Lower lobe of right lung (tissue), 2 donors: Measurements from ENCODE around the gene NFYC. TPM values are rescaled to one million over a fixed set of nuclear protein-coding genes. Genes with fewer than 3 reads are reported as not detected.

Experiments used
- ATAC-seq, 2 donors: fragments of 200-7000 bp; cut with Tn5 transposase; one replicate each; pipeline ENCODE4 v1.9.1; 2020 to 2022; ENCODE audit warnings: mild to moderate bottlenecking in 2 of 2, moderate library complexity in 2 of 2
- DNase-seq: peaks from one replicate; pipeline ENCODE4 v3.0.0-alpha.2; 2020
- H3K27ac ChIP-seq: fragments of 200-600 bp; one replicate; pipeline ENCODE4 v1.8.0; 2022
- H3K27me3 ChIP-seq: fragments of 200-600 bp; one replicate; pipeline ENCODE4 v1.8.0; 2022; ENCODE audit warnings: low read depth
- H3K36me3 ChIP-seq: fragments of 200-600 bp; one replicate; pipeline ENCODE4 v1.8.0; 2022; ENCODE audit warnings: mild to moderate bottlenecking
- H3K4me1 ChIP-seq: fragments of 200-600 bp; one replicate; pipeline ENCODE4 v1.8.0; 2022
- H3K4me3 ChIP-seq: fragments of 200-600 bp; one replicate; pipeline ENCODE4 v1.8.0; 2022; ENCODE audit warnings: mild to moderate bottlenecking
- H3K9me3 ChIP-seq: fragments of 200-600 bp; one replicate; pipeline ENCODE4 v1.8.0; 2022
- CTCF ChIP-seq: fragments of 200-600 bp; IDR thresholded peaks from one replicate; pipeline ENCODE4 v1.8.0; 2022; ENCODE audit warnings: antibody characterized with exemption, mild to moderate bottlenecking
- intact Hi-C: fragments of 100-400 bp; cut with DNase I; formaldehyde crosslinking; loops from one replicate; pipeline ENCODE4 v1.11.0; 2022
- total RNA-seq: library from RNA; stranded (reverse); fragmentation: NEBNext Ultra II Directional; extraction: Animal tissue kit (Norgen Biotek cat#: 25700); gene quantifications from one replicate; pipeline ENCODE4 v1.2.1, GENCODE V29; 2021
- donor health status: DM: no; HTN: yes; CAD: no; lungs with severe emphysema.

The NFYC gene
- total RNA-seq, 1 donor from 2014 or later = 54.2 TPM

- ATAC-seq = peak; percentile 28 to 37
- H3K9me3 ChIP-seq = no peaks in the 10 kb centered on the region
These were observed 21.5 kb downstream of the NFYC start for GRCh38 chr1:40712997-40713396.

GRCh38 chr1:40715491-40716059, 24.1 kb downstream of the NFYC start:
- Histone ChIP-seq H3K27me3 (no peaks in the 10 kb centered on the region), H3K4me3 (no peak overlapping the region), H3K9me3 (no peaks in the 10 kb centered on the region), H3K27ac (peak overlapping the region; percentile 12), H3K36me3 (no peaks in the 10 kb centered on the region), H3K4me1 (peaks cover 76% of the 10 kb centered on the region)
- ATAC-seq = peak in 1 of 2 donors; percentile 63
- no peak for DNase-seq
- TF ChIP-seq CTCF = no peak
- intact Hi-C loops = no loop called here

More at GRCh38 chr1:40712997-40713396, 21.5 kb downstream of the NFYC start:
- H3K36me3 ChIP-seq = no peaks in the 10 kb centered on the region
- H3K4me3 ChIP-seq = no peak overlapping the region
- H3K27ac ChIP-seq = peak overlapping the region; percentile 66
- TF ChIP-seq CTCF = no peak
- no peaks in the 10 kb centered on the region for H3K27me3 ChIP-seq
- peaks cover 93% of the 10 kb centered on the region for H3K4me1 ChIP-seq
- no peak for DNase-seq
- intact Hi-C loops = no loop called here

- Histone ChIP-seq H3K9me3 (no peaks in the 10 kb centered on the region), H3K4me1 (peaks cover 61% of the 10 kb centered on the region), H3K27me3 (no peaks in the 10 kb centered on the region), H3K27ac (no peak overlapping the region), H3K4me3 (no peak overlapping the region), H3K36me3 (no peaks in the 10 kb centered on the region)
- intact Hi-C loops = no loop called here
- no peak for DNase-seq
- no peak for ATAC-seq
- TF ChIP-seq CTCF = no peak
These were observed 25.6 kb downstream of the NFYC start for GRCh38 chr1:40717065-40717464.

- ATAC-seq (no peak), DNase-seq (no peak)
- intact Hi-C loops = no loop called here
- peaks cover 60% of the 10 kb centered on the region for H3K4me1 ChIP-seq
- H3K9me3 ChIP-seq = no peaks in the 10 kb centered on the region
- no peaks in the 10 kb centered on the region for H3K36me3 ChIP-seq
- no peak overlapping the region for H3K4me3 ChIP-seq
- no peak overlapping the region for H3K27ac ChIP-seq
- no peaks in the 10 kb centered on the region for H3K27me3 ChIP-seq
- TF ChIP-seq CTCF = no peak
These were observed 26.5 kb downstream of the NFYC start for GRCh38 chr1:40717955-40718354.

- Histone ChIP-seq H3K27me3 (no peaks in the 10 kb centered on the region), H3K4me1 (peaks cover 51% of the 10 kb centered on the region), H3K4me3 (no peak overlapping the region), H3K9me3 (no peaks in the 10 kb centered on the region), H3K27ac (no peak overlapping the region), H3K36me3 (no peaks in the 10 kb centered on the region)
- ATAC-seq (no peak), DNase-seq (no peak)
- intact Hi-C loops = no loop called here
- TF ChIP-seq CTCF = no peak
These were observed 29.0 kb downstream of the NFYC start for GRCh38 chr1:40720493-40720892.
